IPS-18c (cell line): ENCODE results near the gene ASB1.

Experiments used
- H3K4me3 ChIP-seq: 2 replicates; pipeline ENCODE4 v1.7.0; 2013; ENCODE audit warnings: low read depth, mild to moderate bottlenecking, low read length, moderate library complexity; ENCODE audit not compliant: insufficient read depth
- H3K9me3 ChIP-seq: one replicate; pipeline ENCODE4 v1.6.1; 2013; ENCODE audit warnings: mild to moderate bottlenecking, low read length, moderate library complexity; ENCODE audit not compliant: control insufficient read depth, insufficient read depth

The ASB1 gene

GRCh38 chr2:238493880-238494572 is 67.3 kb downstream of the ASB1 start:
- Histone ChIP-seq H3K9me3 (no peaks in the 10 kb centered on the region), H3K4me3 (no peak overlapping the region)

GRCh38 chr2:238494573-238494961 is 67.8 kb downstream of the ASB1 start:
- H3K4me3 ChIP-seq, result no peak overlapping the region

GRCh38 chr2:238495422-238495821 is 68.7 kb downstream of the ASB1 start:
- Histone ChIP-seq H3K9me3 (no peaks in the 10 kb centered on the region), H3K4me3 (no peak overlapping the region)

More at GRCh38 chr2:238494573-238494961, 67.8 kb downstream of the ASB1 start:
- H3K9me3 ChIP-seq, result no peaks in the 10 kb centered on the region

GRCh38 chr2:238496756-238497609 is 70.3 kb downstream of the ASB1 start:
- Histone ChIP-seq H3K9me3 (no peaks in the 10 kb centered on the region), H3K4me3 (no peak overlapping the region)

GRCh38 chr2:238497610-238498005 is 70.9 kb downstream of the ASB1 start:
- no peaks in the 10 kb centered on the region for H3K9me3 ChIP-seq
- H3K4me3 ChIP-seq, result no peak overlapping the region

- H3K9me3 ChIP-seq, result no peaks in the 10 kb centered on the region
Measured at GRCh38 chr2:238498188-238498587, 71.5 kb downstream of the ASB1 start.

GRCh38 chr2:238498691-238499295 is 72.1 kb downstream of the ASB1 start:
- Histone ChIP-seq H3K4me3 (no peak overlapping the region), H3K9me3 (no peaks in the 10 kb centered on the region)

More at GRCh38 chr2:238498188-238498587, 71.5 kb downstream of the ASB1 start:
- H3K4me3 ChIP-seq, result no peak overlapping the region

- no peaks in the 10 kb centered on the region for H3K9me3 ChIP-seq
- no peak overlapping the region for H3K4me3 ChIP-seq
Measured at GRCh38 chr2:238499731-238500580, 73.2 kb downstream of the ASB1 start.

- Histone ChIP-seq H3K9me3 (peaks cover 2% of the 10 kb centered on the region), H3K4me3 (no peak overlapping the region)
Measured at GRCh38 chr2:238501311-238501710, 74.6 kb downstream of the ASB1 start.
